CD4-positive, alpha-beta T cell treated with Interleukin-12 subunit alpha and Interleukin-12 subunit beta, for 1 hour (primary cell): ENCODE data around the gene NXPH4.

Experiments used
- DNase-seq: peaks from one replicate; pipeline ENCODE4 v3.0.0-alpha.2; 2020

The NXPH4 gene

GRCh38 chr12:57183939-57184725, 32.5 kb upstream of the NXPH4 start:
- DNase-seq = no peak

GRCh38 chr12:57185403-57185802, 31.2 kb upstream of the NXPH4 start:
- DNase-seq = no peak

GRCh38 chr12:57185906-57186508, 30.6 kb upstream of the NXPH4 start:
- DNase-seq = no peak

DNA sequence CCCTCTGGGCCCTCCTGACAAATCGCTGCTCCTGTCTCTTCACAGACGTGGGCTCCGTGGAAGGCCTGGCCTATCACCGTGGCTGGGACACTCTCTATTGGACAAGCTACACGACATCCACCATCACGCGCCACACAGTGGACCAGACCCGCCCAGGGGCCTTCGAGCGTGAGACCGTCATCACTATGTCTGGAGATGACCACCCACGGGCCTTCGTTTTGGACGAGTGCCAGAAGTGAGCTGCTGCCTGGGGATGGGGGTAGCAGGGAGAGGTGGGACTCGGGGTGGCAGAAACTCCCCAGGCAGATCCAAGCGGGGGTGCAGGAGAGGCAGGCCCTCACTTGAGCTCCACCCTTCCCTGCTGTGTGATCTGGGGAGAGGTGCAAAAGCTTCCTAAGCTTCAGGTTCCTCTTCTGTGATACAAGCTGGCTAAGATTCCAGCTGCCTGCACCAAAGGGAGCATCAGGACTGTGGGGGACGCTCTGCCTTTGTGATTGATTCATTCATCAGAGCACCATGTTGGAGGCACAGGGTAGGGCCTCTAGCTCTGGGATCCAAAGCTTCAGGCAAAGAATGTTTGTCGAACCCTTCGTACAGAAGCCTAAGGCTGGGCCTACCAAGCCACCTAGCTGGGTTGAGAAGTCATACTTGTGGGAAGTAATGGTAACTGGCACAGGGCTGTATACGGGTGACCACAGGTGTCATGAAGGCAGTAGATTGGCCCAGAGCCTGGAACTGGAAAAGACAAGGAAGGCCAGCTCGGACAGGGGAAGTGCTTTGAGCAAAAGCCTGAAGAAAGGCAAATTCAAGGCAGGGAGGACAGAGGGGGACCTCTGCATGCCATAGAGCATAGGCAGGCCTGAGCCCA, 29.1 kb upstream of the NXPH4 start:
- no peak for DNase-seq

- no peak for DNase-seq
Measured at GRCh38 chr12:57188090-57188425, 28.5 kb upstream of the NXPH4 start.

- no peak for DNase-seq
Measured at GRCh38 chr12:57190037-57190436, 26.6 kb upstream of the NXPH4 start.

GRCh38 chr12:57190821-57191220, 25.8 kb upstream of the NXPH4 start:
- DNase-seq = no peak

DNA sequence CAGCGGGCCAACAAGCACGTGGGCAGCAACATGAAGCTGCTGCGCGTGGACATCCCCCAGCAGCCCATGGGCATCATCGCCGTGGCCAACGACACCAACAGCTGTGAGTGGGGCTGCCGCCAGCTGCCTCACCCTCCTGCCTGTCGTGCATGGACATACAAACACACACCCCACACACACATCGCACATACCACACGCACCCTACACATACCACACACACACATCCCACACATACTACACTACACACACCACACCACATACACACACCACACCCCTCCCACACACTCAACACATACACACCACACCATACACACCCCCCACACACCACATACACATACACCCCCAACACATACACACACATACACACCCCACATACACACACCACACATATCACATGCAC, 25.2 kb upstream of the NXPH4 start:
- DNase-seq = no peak

- no peak for DNase-seq
Measured at GRCh38 chr12:57192920-57193319, 23.7 kb upstream of the NXPH4 start.

- no peak for DNase-seq
Measured at GRCh38 chr12:57193706-57194245, 22.8 kb upstream of the NXPH4 start.

DNA sequence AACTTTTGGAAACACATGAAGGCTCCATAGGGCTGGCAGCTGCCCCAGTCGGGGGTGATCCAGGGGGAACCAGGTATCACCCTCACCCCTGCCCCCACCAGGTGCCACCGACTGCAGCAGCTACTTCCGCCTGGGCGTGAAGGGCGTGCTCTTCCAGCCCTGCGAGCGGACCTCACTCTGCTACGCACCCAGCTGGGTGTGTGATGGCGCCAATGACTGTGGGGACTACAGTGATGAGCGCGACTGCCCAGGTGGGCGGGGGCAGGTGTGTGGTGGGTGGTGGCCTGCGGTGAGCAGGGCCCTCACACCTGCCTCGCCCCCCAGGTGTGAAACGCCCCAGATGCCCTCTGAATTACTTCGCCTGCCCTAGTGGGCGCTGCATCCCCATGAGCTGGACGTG, 22.3 kb upstream of the NXPH4 start:
- DNase-seq = no peak

DNA sequence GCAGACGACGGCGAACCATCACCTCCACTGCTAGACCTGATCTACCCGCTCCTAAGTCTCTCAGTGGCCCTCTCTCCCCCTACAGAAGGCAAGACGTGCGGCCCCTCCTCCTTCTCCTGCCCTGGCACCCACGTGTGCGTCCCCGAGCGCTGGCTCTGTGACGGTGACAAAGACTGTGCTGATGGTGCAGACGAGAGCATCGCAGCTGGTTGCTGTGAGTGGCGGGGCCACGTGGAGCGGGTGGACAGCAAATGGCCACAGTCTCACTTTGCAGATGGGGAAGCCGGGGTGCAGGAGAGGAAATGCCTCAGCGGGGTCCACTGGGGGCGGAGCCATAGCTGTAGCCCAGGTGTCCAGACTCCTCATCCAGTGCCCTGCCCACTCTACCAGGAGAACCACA, 21.4 kb upstream of the NXPH4 start:
- no peak for DNase-seq

DNA sequence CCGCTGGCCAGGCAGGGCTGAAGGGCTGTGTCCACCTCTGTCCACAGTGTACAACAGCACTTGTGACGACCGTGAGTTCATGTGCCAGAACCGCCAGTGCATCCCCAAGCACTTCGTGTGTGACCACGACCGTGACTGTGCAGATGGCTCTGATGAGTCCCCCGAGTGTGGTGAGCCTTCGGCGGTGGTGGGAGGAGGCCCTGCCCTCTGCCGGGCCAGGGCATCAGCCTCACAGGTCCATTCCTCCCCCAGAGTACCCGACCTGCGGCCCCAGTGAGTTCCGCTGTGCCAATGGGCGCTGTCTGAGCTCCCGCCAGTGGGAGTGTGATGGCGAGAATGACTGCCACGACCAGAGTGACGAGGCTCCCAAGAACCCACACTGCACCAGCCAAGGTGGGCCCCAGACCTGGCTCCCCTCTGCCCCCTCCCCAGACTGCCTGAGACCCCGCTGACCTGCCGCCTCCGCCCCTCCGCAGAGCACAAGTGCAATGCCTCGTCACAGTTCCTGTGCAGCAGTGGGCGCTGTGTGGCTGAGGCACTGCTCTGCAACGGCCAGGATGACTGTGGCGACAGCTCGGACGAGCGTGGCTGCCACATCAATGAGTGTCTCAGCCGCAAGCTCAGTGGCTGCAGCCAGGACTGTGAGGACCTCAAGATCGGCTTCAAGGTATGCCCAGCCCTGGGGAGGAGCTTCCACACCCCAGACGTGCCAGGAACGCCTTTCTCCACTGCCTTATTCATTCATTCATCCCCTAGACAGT, 20.8 kb upstream of the NXPH4 start:
- DNase-seq = no peak

DNA sequence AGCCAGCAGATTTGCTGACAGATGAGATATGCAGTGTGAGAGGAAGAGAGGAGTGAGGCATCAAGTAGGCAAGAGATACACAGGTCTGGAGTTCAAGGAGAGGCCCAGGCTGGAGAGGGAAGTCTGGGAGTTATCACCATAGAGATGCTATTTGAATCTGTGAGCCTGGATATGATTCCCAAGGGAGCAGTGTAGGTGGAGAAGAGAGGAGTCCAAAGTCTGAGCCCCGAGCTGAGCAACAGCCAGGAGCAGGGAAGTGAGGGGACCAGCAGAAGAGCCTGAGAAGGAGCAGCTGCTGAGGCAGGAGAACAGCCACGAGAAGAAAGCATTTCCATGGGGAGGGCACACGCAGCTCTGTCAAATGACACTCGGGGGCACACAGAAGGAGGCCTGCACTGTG, 20.2 kb upstream of the NXPH4 start:
- DNase-seq = no peak

GRCh38 chr12:57196956-57197355, 19.6 kb upstream of the NXPH4 start:
- DNase-seq = no peak

- DNase-seq = no peak
Measured at GRCh38 chr12:57198329-57198728, 18.3 kb upstream of the NXPH4 start.

- no peak for DNase-seq
Measured at GRCh38 chr12:57199191-57199590, 17.4 kb upstream of the NXPH4 start.

DNA sequence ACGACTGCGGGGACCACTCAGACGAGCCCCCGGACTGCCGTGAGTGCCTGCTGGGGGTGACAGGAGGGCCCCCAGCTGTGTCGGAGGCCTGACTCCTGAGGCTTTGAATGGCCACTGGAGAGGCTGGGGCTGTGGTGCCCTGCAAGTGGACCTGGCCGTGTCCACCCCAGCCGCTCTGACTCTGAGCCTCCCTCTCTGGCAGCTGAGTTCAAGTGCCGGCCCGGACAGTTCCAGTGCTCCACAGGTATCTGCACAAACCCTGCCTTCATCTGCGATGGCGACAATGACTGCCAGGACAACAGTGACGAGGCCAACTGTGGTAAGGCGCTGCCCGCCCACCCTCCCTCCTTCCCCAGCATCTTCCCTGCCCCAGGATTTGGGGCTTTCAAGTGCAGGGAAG, 16.1 kb upstream of the NXPH4 start:
- no peak for DNase-seq

DNA sequence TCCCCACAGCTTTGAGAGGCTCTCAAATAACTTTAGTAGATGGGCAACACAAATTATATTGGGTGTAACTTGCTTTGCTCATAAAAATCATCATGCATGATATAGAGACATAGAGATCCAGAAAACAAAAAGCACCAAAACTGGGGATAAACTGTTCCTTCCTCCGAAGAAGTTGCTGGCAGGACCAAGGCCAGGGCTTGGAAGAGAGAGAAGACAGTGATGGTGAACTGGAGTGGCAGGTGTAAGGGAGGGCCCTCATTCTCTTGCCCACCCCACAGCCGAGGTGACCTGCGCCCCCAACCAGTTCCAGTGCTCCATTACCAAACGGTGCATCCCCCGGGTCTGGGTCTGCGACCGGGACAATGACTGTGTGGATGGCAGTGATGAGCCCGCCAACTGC, 15.4 kb upstream of the NXPH4 start:
- DNase-seq = no peak

GRCh38 chr12:57201631-57202030, 15.0 kb upstream of the NXPH4 start:
- DNase-seq = no peak

DNA sequence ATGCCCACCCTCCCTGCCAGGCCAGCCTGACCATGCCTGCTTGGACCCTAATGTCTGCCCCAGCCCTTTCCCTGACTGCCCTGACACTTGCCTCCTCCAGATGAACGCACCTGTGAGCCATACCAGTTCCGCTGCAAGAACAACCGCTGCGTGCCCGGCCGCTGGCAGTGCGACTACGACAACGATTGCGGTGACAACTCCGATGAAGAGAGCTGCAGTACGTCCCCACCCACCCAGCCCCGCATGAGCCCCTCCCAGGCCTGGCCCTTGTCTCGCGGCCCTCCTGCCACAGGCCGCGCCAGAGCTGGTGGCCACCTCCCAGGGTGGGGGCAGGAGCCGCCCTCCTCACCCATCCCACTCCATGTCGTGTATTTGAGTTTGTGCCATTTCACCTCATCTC, 14.3 kb upstream of the NXPH4 start:
- DNase-seq = no peak

DNA sequence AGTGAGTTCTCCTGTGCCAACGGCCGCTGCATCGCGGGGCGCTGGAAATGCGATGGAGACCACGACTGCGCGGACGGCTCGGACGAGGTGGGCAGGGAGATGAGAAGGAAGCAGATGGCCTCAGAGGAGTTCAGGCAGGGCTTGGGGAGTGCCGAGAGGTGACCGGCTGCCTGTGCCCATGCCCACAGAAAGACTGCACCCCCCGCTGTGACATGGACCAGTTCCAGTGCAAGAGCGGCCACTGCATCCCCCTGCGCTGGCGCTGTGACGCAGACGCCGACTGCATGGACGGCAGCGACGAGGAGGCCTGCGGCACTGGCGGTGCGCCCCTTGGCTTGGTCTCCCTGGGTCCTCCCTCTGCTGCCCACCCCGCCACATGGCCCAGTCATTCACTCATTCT, 13.4 kb upstream of the NXPH4 start:
- no peak for DNase-seq

DNA sequence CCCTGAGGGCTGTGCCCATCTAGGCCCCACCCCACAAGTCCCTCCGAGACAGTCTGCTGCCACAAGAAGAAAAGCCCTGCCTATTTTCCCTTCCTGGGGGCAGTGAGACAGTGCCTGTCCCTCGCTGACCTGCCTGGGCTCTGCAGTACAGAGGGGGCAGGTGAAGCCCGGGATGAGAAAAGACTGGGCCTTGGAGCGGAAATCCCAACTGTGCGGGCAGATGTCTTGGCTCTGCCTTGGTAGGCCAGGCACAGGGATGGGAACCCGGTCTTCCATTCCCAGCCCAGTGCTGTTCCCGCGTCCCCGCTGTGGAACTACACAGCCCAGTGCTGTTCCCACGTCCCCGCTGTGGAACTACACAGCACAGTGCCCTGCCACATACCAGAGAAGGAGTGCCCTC, 12.8 kb upstream of the NXPH4 start:
- DNase-seq = no peak
